ENCODE data around the gene KCNH3. TPM values are rescaled to one million over a fixed set of nuclear protein-coding genes. Genes with fewer than 3 reads are reported as not detected.

KCNH3 gene
- total and polyA plus RNA-seq, 2 of the 13 experiments (the other 11 are each of a cell fraction or from before 2014, with no cell fraction given): 0.01 to 0.07 TPM

DNA sequence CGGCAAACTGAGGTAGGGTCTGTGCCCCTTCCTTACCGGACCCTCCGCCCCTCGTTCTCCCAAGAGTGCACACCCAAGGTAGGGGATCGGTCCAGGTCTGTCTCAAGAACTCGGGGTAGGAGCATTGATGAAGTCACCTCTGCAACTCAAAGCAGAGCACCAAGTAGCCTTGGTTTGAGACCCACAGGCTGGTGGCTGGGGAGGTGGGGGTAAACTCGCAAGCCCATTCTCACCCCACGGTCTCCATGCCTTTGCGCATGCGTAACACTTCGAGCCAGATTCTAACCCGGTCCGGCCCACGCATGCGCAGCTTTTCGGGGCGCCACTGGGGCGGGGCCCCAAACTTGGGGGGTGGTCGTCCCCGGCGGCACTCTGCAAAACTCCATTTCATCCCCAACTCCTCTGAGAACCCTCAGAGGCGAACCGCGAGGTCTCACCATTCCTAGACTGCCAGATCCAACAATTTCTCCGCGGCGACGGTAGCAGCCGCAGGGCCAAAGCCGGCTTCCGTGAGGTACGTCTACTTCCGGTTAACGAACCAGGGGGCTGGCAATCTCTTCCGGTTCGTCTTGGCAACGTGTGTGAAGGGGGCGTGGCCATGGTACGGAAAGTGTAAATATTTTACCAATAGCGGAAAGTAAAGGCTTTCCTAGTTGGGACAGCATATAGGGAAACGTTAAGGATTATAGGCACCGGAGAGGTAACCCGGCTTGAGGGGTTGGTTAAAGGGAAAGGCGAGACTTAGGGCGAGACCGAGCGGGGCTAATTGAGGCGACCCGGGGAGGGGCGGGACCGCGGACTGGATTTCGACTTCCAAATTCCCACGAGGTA, 29.0 kb downstream of the KCNH3 start, which contains the start of gene MCRS1 (continued):
- no peak for TF ChIP-seq TP53 (CRISPR knock-in tag; conservative IDR thresholded peaks at IDR 0.05)
- TF ChIP-seq PCBP1 (IDR thresholded peaks at IDR 0.05; ENCODE audit: borderline replicate concordance, low read depth, low read length): no peak
- no peak for TF ChIP-seq CBX1 (IDR thresholded peaks at IDR 0.05; ENCODE audit: low read depth)
- TF ChIP-seq TCF12 (IDR thresholded peaks at IDR 0.05): no peak
- no peak for TF ChIP-seq TCF12 (CRISPR knock-in tag; IDR thresholded peaks at IDR 0.05)
- TF ChIP-seq CC2D1A (CRISPR knock-in tag; IDR thresholded peaks at IDR 0.05): no peak
- TF ChIP-seq ZNF672 (CRISPR knock-in tag; IDR thresholded peaks at IDR 0.05): no peak
- TF ChIP-seq, protein P1, sequence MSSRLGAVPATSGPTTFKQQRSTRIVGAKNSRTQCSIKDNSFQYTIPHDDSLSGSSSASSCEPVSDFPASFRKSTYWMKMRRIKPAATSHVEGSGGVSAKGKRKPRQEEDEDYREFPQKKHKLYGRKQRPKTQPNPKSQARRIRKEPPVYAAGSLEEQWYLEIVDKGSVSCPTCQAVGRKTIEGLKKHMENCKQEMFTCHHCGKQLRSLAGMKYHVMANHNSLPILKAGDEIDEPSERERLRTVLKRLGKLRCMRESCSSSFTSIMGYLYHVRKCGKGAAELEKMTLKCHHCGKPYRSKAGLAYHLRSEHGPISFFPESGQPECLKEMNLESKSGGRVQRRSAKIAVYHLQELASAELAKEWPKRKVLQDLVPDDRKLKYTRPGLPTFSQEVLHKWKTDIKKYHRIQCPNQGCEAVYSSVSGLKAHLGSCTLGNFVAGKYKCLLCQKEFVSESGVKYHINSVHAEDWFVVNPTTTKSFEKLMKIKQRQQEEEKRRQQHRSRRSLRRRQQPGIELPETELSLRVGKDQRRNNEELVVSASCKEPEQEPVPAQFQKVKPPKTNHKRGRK (CRISPR knock-in tag; IDR thresholded peaks at IDR 0.05): no peak
- peak; percentile 70; the same call in 1 of the 2 replicates for TF ChIP-seq KDM5B (CRISPR knock-in tag; IDR thresholded peaks at IDR 0.05; ENCODE audit: borderline replicate concordance)
- TF ChIP-seq ZNF17 (CRISPR knock-in tag; IDR thresholded peaks at IDR 0.05): no peak
- no peak for TF ChIP-seq ZNF20 (CRISPR knock-in tag; IDR thresholded peaks at IDR 0.05)
- TF ChIP-seq MBNL3 (CRISPR knock-in tag; conservative IDR thresholded peaks at IDR 0.05): no peak
- TF ChIP-seq NFYC (CRISPR knock-in tag; IDR thresholded peaks at IDR 0.05): no peak
- no peak for TF ChIP-seq U2AF2 (IDR thresholded peaks at IDR 0.05; ENCODE audit: low read depth, low read length)
- TF ChIP-seq ZNF746 (CRISPR knock-in tag; IDR thresholded peaks at IDR 0.05): 0 out of 2 replicates have a peak, but pooled peaks have one; percentile 62
- TF ChIP-seq SIN3B (IDR thresholded peaks at IDR 0.05; ENCODE audit: low read length): no peak
- TF ChIP-seq FLYWCH1 (CRISPR knock-in tag; IDR thresholded peaks at IDR 0.05): no peak
- TF ChIP-seq ZNF513 (CRISPR knock-in tag; conservative IDR thresholded peaks at IDR 0.05): no peak
- TF ChIP-seq SKI (IDR thresholded peaks at IDR 0.05; ENCODE audit: partially characterized antibody): no peak
- TF ChIP-seq MYPOP (CRISPR knock-in tag; IDR thresholded peaks at IDR 0.05): 0 out of 2 replicates have a peak, but pooled peaks have one; percentile 63
- TF ChIP-seq ZBTB7A (CRISPR knock-in tag; IDR thresholded peaks at IDR 0.05): no peak
- no peak for TF ChIP-seq ZNF775 (CRISPR knock-in tag; IDR thresholded peaks at IDR 0.05; ENCODE audit: borderline replicate concordance)
- TF ChIP-seq RXRB (CRISPR knock-in tag; IDR thresholded peaks at IDR 0.05; ENCODE audit: borderline replicate concordance): peak; percentile 48; the same call in 1 of the 2 replicates
- TF ChIP-seq RNF219 (CRISPR knock-in tag; IDR thresholded peaks at IDR 0.05): no peak
- no peak; the same call in 1 of the 2 replicates for TF ChIP-seq ZNF225 (CRISPR knock-in tag; IDR thresholded peaks at IDR 0.05)
- no peak for TF ChIP-seq PLRG1 (conservative IDR thresholded peaks at IDR 0.05)

Measured in HepG2 (cell line).